Neuronal stem cell (in vitro differentiated cells): ENCODE results near the gene SLC37A1.
A peak's percentile ranks its signal among the peaks of the same experiment; 100 is the strongest.

Source experiments
- DNase-seq: peaks from one replicate; pipeline ENCODE4 v3.0.0-alpha.2; 2013; ENCODE audit warnings: low spot score
- H2AFZ ChIP-seq: one replicate; pipeline ENCODE4 v1.6.1; 2013; ENCODE audit warnings: mild to moderate bottlenecking, low read length, inconsistent platforms
- H2AK5ac ChIP-seq: 2 replicates; pipeline ENCODE4 v1.6.1; 2013; ENCODE audit warnings: low read depth, mild to moderate bottlenecking, inconsistent platforms, low read length, moderate library complexity, mixed read lengths
- H2BK120ac ChIP-seq: 2 replicates; pipeline ENCODE4 v1.6.1; 2013; ENCODE audit warnings: low read depth, mild to moderate bottlenecking, inconsistent platforms, low read length, moderate library complexity, mixed read lengths
- H2BK12ac ChIP-seq: one replicate; pipeline ENCODE4 v1.6.1; 2013; ENCODE audit warnings: low read length, inconsistent platforms
- H2BK15ac ChIP-seq: 2 replicates; pipeline ENCODE4 v1.6.1; 2013; ENCODE audit warnings: mild to moderate bottlenecking, low read length, inconsistent platforms, mixed read lengths
- H2BK5ac ChIP-seq: one replicate; pipeline ENCODE4 v1.6.1; 2013; ENCODE audit warnings: inconsistent platforms, mild to moderate bottlenecking, low read length, moderate library complexity
- H3K14ac ChIP-seq: one replicate; pipeline ENCODE4 v1.6.1; 2013; ENCODE audit warnings: low read length, inconsistent platforms
- H3K18ac ChIP-seq: 2 replicates; pipeline ENCODE4 v1.6.1; 2013; ENCODE audit warnings: low read length, inconsistent platforms
- H3K23ac ChIP-seq: 2 replicates; pipeline ENCODE4 v1.6.1; 2013; ENCODE audit warnings: low read depth, mild to moderate bottlenecking, mixed read lengths, low read length, inconsistent platforms; ENCODE audit not compliant: poor library complexity
- H3K27ac ChIP-seq: replicated peaks from 3 replicates; pipeline ENCODE4 v1.5.1; 2013; ENCODE audit warnings: low read length, inconsistent platforms
- H3K27me3 ChIP-seq, 3 experiments: 2 replicates each; pipeline ENCODE4 v1.6.1; 2013; ENCODE audit warnings: low read length in 3 of 3, mild to moderate bottlenecking in 2 of 3, inconsistent platforms in 1 of 3, low read depth in 1 of 3, mixed read lengths in 1 of 3, moderate library complexity in 1 of 3; ENCODE audit not compliant: control insufficient read depth in 3 of 3, insufficient read depth in 3 of 3
- H3K36me3 ChIP-seq, 2 donors: replicated peaks in 1 of 2; 2 replicates each; pipeline ENCODE4 v1.6.1; 2013; ENCODE audit warnings: low read length in 2 of 2; ENCODE audit not compliant: control insufficient read depth in 2 of 2, insufficient read depth in 2 of 2
- H3K4ac ChIP-seq: 2 replicates; pipeline ENCODE4 v1.6.1; 2013; ENCODE audit warnings: inconsistent platforms, mild to moderate bottlenecking, low read length, moderate library complexity
- H3K4me1 ChIP-seq, 2 donors: 1 replicate in 1 of 2; 2 replicates in 1 of 2; pipeline ENCODE4 v1.6.1; 2013; ENCODE audit warnings: low read length in 2 of 2, low read depth in 1 of 2; ENCODE audit not compliant: control insufficient read depth in 2 of 2, insufficient read depth in 1 of 2
- H3K4me2 ChIP-seq: one replicate; pipeline ENCODE4 v1.6.1; 2013; ENCODE audit warnings: mild to moderate bottlenecking, low read length, inconsistent platforms; ENCODE audit not compliant: insufficient read depth, poor library complexity, severe bottlenecking
- H3K4me3 ChIP-seq, 2 donors: 2 replicates each; pipeline ENCODE4 v1.5.1; 2013; ENCODE audit warnings: low read length in 2 of 2, mild to moderate bottlenecking in 2 of 2, inconsistent platforms in 1 of 2, moderate library complexity in 1 of 2
- H3K79me1 ChIP-seq: one replicate; pipeline ENCODE4 v1.6.1; 2013; ENCODE audit warnings: low read depth, mild to moderate bottlenecking, inconsistent platforms, low read length, moderate library complexity
- H3K9ac ChIP-seq: one replicate; pipeline ENCODE4 v1.6.1; 2013; ENCODE audit warnings: mild to moderate bottlenecking, low read depth, low read length, inconsistent platforms; ENCODE audit not compliant: poor library complexity
- H3K9me3 ChIP-seq, 2 donors: replicated peaks in 1 of 2; 2 replicates each; pipeline versions ENCODE3 to v1.6.1; 2013; ENCODE audit warnings: low read length in 2 of 2, mild to moderate bottlenecking in 2 of 2, inconsistent platforms in 1 of 2, low read depth in 1 of 2, mixed read lengths in 1 of 2, moderate library complexity in 1 of 2; ENCODE audit not compliant: control insufficient read depth in 2 of 2, insufficient read depth in 1 of 2
- H4K8ac ChIP-seq: one replicate; pipeline ENCODE4 v1.6.1; 2013; ENCODE audit warnings: low read depth, mild to moderate bottlenecking, inconsistent platforms, low read length, moderate library complexity
- H4K91ac ChIP-seq: one replicate; pipeline ENCODE4 v1.6.1; 2013; ENCODE audit warnings: low read length, low read depth, mild to moderate bottlenecking, inconsistent platforms; ENCODE audit not compliant: poor library complexity
- WGBS, 2 donors: extraction: QIAGEN DNeasy Blood & Tissue Kit; methylation state at CpG; one replicate each; pipeline ENCODE4 v1.1.7; 2013; ENCODE audit warnings: missing lambda C conversion rate in 2 of 2, mixed read lengths in 1 of 2; ENCODE audit not compliant: insufficient read length in 2 of 2, insufficient replicate concordance in 1 of 2; ENCODE audit errors: extremely low coverage in 2 of 2; 5-methylcytosine and 5-hydroxymethylcytosine counted together

SLC37A1 gene

GRCh38 chr21:42599962-42600361 is 86.3 kb downstream of the SLC37A1 start:
- Histone ChIP-seq H3K4ac (no peak overlapping the region), H3K23ac (no peak overlapping the region), H3K4me2 (no peak overlapping the region), H3K4me3 (peak overlapping the region in 1 of 2 donors; percentile 5), H2BK120ac (no peak overlapping the region), H3K36me3 (no peaks in the 10 kb centered on the region), H2BK15ac (no peak overlapping the region), H2BK12ac (no peak overlapping the region), H3K9ac (no peak overlapping the region), H2AFZ (no peak overlapping the region), H2AK5ac (no peak overlapping the region), H3K18ac (no peak overlapping the region), H3K14ac (no peak overlapping the region), H3K79me1 (no peaks in the 10 kb centered on the region), H3K27me3 (peaks cover 0 to 2% (median 0%) of the 10 kb centered on the region in 3 experiments), H2BK5ac (no peak overlapping the region), H3K4me1 (no peaks in the 10 kb centered on the region), H3K9me3 (peaks cover 0 to 9% of the 10 kb centered on the region in 2 donors), H4K8ac (no peak overlapping the region), H4K91ac (no peak overlapping the region), H3K27ac (no peak overlapping the region)
- DNase-seq, result no peak
- no CpG with 5 or more reads among the region's 8 CpGs for WGBS, 2 donors

GRCh38 chr21:42601656-42602055 is 88.0 kb downstream of the SLC37A1 start:
- no CpG with 5 or more reads among the region's 4 CpGs for WGBS, 2 donors
- Histone ChIP-seq H3K14ac (no peak overlapping the region), H3K18ac (peak overlapping the region; percentile 16), H3K4me2 (no peak overlapping the region), H3K27me3 (peaks cover 0 to 2% (median 2%) of the 10 kb centered on the region in 3 experiments), H3K23ac (no peak overlapping the region), H2BK5ac (no peak overlapping the region), H2AK5ac (no peak overlapping the region), H3K9me3 (peaks cover 0 to 9% of the 10 kb centered on the region in 2 donors), H2BK120ac (no peak overlapping the region), H3K79me1 (no peaks in the 10 kb centered on the region), H2BK12ac (no peak overlapping the region), H3K36me3 (no peaks in the 10 kb centered on the region), H2AFZ (no peak overlapping the region), H2BK15ac (no peak overlapping the region), H3K27ac (no peak overlapping the region), H3K9ac (no peak overlapping the region), H3K4ac (no peak overlapping the region), H3K4me1 (no peaks in the 10 kb centered on the region), H4K8ac (peak overlapping the region; percentile 9), H3K4me3 (no peak overlapping the region), H4K91ac (no peak overlapping the region)
- no peak for DNase-seq

- H3K4me3 ChIP-seq, result no peak overlapping the region
- H2BK12ac ChIP-seq, result no peak overlapping the region
Observed at GRCh38 chr21:42607102-42607501, 93.5 kb downstream of the SLC37A1 start.

GRCh38 chr21:42607525-42608102 is 94.0 kb downstream of the SLC37A1 start:
- Histone ChIP-seq H3K79me1 (no peaks in the 10 kb centered on the region), H3K36me3 (no peaks in the 10 kb centered on the region), H3K27ac (no peak overlapping the region), H2BK15ac (no peak overlapping the region), H2BK12ac (no peak overlapping the region), H3K23ac (no peak overlapping the region), H4K91ac (no peak overlapping the region), H3K4me2 (no peak overlapping the region), H3K9ac (no peak overlapping the region), H3K4ac (no peak overlapping the region), H2BK5ac (no peak overlapping the region), H3K14ac (no peak overlapping the region), H3K18ac (no peak overlapping the region), H2AK5ac (no peak overlapping the region), H3K4me1 (no peaks in the 10 kb centered on the region), H2BK120ac (no peak overlapping the region), H3K4me3 (no peak overlapping the region), H3K27me3 (peaks cover 0 to 2% (median 0%) of the 10 kb centered on the region in 3 experiments), H3K9me3 (peaks cover 3 to 8% of the 10 kb centered on the region in 2 donors), H2AFZ (no peak overlapping the region), H4K8ac (no peak overlapping the region)
- no CpG with 5 or more reads among the region's 5 CpGs for WGBS, 2 donors
- no peak for DNase-seq

More at GRCh38 chr21:42607102-42607501, 93.5 kb downstream of the SLC37A1 start:
- H3K4me2 ChIP-seq, result no peak overlapping the region
- H3K4ac ChIP-seq, result no peak overlapping the region
- H3K79me1 ChIP-seq, result no peaks in the 10 kb centered on the region
- H2AK5ac ChIP-seq, result no peak overlapping the region
- H3K27ac ChIP-seq, result no peak overlapping the region
- H2BK15ac ChIP-seq, result no peak overlapping the region
- no peaks in the 10 kb centered on the region for H3K36me3 ChIP-seq
- H2BK120ac ChIP-seq, result no peak overlapping the region
- H3K9ac ChIP-seq, result no peak overlapping the region
- H3K9me3 ChIP-seq, result peaks cover 3 to 8% of the 10 kb centered on the region in 2 donors
- no peak for DNase-seq
- no peak overlapping the region for H2BK5ac ChIP-seq
- H4K8ac ChIP-seq, result no peak overlapping the region
- peaks cover 0 to 2% (median 0%) of the 10 kb centered on the region in 3 experiments for H3K27me3 ChIP-seq
- no peak overlapping the region for H3K23ac ChIP-seq
- WGBS, 2 donors, result no CpG with 5 or more reads among the region's 4 CpGs
- H3K14ac ChIP-seq, result no peak overlapping the region
- no peak overlapping the region for H2AFZ ChIP-seq
- H3K4me1 ChIP-seq, result no peaks in the 10 kb centered on the region
- no peak overlapping the region for H3K18ac ChIP-seq
- H4K91ac ChIP-seq, result no peak overlapping the region
